ENCODE data around the gene DAAM2.
A peak's percentile ranks its signal among the peaks of the same experiment; 100 is the strongest.

The DAAM2 gene

DNA sequence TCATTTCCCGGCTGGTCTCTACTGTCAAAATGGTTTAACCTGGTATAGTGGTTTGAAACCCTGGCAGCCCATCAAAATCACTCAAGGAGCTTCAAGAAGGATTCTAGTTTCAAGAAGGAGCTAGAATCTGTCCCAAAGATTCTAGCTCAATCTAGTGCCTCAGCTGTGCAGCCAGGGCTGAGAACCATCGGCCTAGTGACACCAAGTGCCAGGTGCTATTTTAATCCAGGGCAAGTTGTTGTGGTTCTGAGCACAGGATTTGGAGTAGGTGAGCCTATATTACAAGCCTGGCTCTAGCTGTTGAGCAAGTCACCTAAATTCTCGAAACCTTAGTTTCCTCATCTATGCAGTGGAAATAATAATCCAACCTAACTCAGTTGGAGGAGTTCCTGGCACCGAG lies 138.4 kb downstream of the DAAM2 start:
- no peaks in the 10 kb centered on the region for H3K27me3 ChIP-seq (ENCODE audit: control insufficient read depth in 2 of 2, insufficient read depth in 2 of 2, low read length in 2 of 2)
- H3K4me1 ChIP-seq (ENCODE audit: control insufficient read depth in 2 of 2, insufficient read depth in 2 of 2, low read length in 2 of 2), result peaks cover 2 to 11% of the 10 kb centered on the region in 2 donors
- H3K9ac ChIP-seq (ENCODE audit: low read depth in 1 of 2, low read length in 2 of 2), result no peak overlapping the region
- peaks cover 2% of the 10 kb centered on the region in 2 donors for H3K36me3 ChIP-seq (ENCODE audit: control insufficient read depth in 2 of 2, insufficient read depth in 2 of 2, low read length in 2 of 2)
- H3K4me3 ChIP-seq (ENCODE audit: low read length in 2 of 2), result no peak overlapping the region
- H3K9me3 ChIP-seq (ENCODE audit: control insufficient read depth in 2 of 2, low read length in 2 of 2), result no peaks in the 10 kb centered on the region
- peak overlapping the region in 1 of 2 donors; percentile 31 for H3K27ac ChIP-seq (ENCODE audit: low read depth in 2 of 2, low read length in 2 of 2)

- H3K4me1 ChIP-seq (ENCODE audit: control insufficient read depth in 2 of 2, insufficient read depth in 2 of 2, low read length in 2 of 2), result peaks cover 2 to 11% of the 10 kb centered on the region in 2 donors
These were observed 139.4 kb downstream of the DAAM2 start for GRCh38 chr6:39931607-39932006.

GRCh38 chr6:39932386-39932910 lies 140.3 kb downstream of the DAAM2 start:
- H3K4me3 ChIP-seq (ENCODE audit: low read length in 2 of 2), result no peak overlapping the region
- peaks cover 3 to 11% of the 10 kb centered on the region in 2 donors for H3K4me1 ChIP-seq (ENCODE audit: control insufficient read depth in 2 of 2, insufficient read depth in 2 of 2, low read length in 2 of 2)
- H3K9ac ChIP-seq (ENCODE audit: low read depth in 1 of 2, low read length in 2 of 2), result no peak overlapping the region

More at GRCh38 chr6:39931607-39932006, 139.4 kb downstream of the DAAM2 start:
- Histone ChIP-seq H3K27me3 (ENCODE audit: control insufficient read depth in 2 of 2, insufficient read depth in 2 of 2, low read length in 2 of 2) (no peaks in the 10 kb centered on the region), H3K36me3 (ENCODE audit: control insufficient read depth in 2 of 2, insufficient read depth in 2 of 2, low read length in 2 of 2) (no peaks in the 10 kb centered on the region), H3K9me3 (ENCODE audit: control insufficient read depth in 2 of 2, low read length in 2 of 2) (no peaks in the 10 kb centered on the region), H3K27ac (ENCODE audit: low read depth in 2 of 2, low read length in 2 of 2) (no peak overlapping the region), H3K4me3 (ENCODE audit: low read length in 2 of 2) (no peak overlapping the region), H3K9ac (ENCODE audit: low read depth in 1 of 2, low read length in 2 of 2) (no peak overlapping the region)

GRCh38 chr6:39933669-39934130 lies 141.5 kb downstream of the DAAM2 start:
- H3K9me3 ChIP-seq (ENCODE audit: control insufficient read depth in 2 of 2, low read length in 2 of 2), result no peaks in the 10 kb centered on the region
- H3K4me1 ChIP-seq (ENCODE audit: control insufficient read depth in 2 of 2, insufficient read depth in 2 of 2, low read length in 2 of 2), result peaks cover 3 to 21% of the 10 kb centered on the region in 2 donors
- no peaks in the 10 kb centered on the region for H3K36me3 ChIP-seq (ENCODE audit: control insufficient read depth in 2 of 2, insufficient read depth in 2 of 2, low read length in 2 of 2)
- H3K27ac ChIP-seq (ENCODE audit: low read depth in 2 of 2, low read length in 2 of 2), result peak overlapping the region; percentile 32 to 59
- H3K27me3 ChIP-seq (ENCODE audit: control insufficient read depth in 2 of 2, insufficient read depth in 2 of 2, low read length in 2 of 2), result no peaks in the 10 kb centered on the region
- H3K4me3 ChIP-seq (ENCODE audit: low read length in 2 of 2), result peak overlapping the region; percentile 69 to 75
- peak overlapping the region; percentile 58 to 66 for H3K9ac ChIP-seq (ENCODE audit: low read depth in 1 of 2, low read length in 2 of 2)

More at GRCh38 chr6:39932386-39932910, 140.3 kb downstream of the DAAM2 start:
- no peak overlapping the region for H3K27ac ChIP-seq (ENCODE audit: low read depth in 2 of 2, low read length in 2 of 2)
- H3K27me3 ChIP-seq (ENCODE audit: control insufficient read depth in 2 of 2, insufficient read depth in 2 of 2, low read length in 2 of 2), result no peaks in the 10 kb centered on the region
- no peaks in the 10 kb centered on the region for H3K9me3 ChIP-seq (ENCODE audit: control insufficient read depth in 2 of 2, low read length in 2 of 2)
- no peaks in the 10 kb centered on the region for H3K36me3 ChIP-seq (ENCODE audit: control insufficient read depth in 2 of 2, insufficient read depth in 2 of 2, low read length in 2 of 2)

GRCh38 chr6:39934131-39934757 lies 142.1 kb downstream of the DAAM2 start, which contains the start of gene MOCS1:
Gene MOCS1 (minus strand): TSS chr6:39934462. CDS start chr6:39934417, 45 bp downstream.
- Histone ChIP-seq H3K4me3 (ENCODE audit: low read length in 2 of 2) (peak within 1 kb of the TSS; percentile 69 to 75), H3K27me3 (ENCODE audit: control insufficient read depth in 2 of 2, insufficient read depth in 2 of 2, low read length in 2 of 2) (no peaks in the 10 kb centered on the region), H3K36me3 (ENCODE audit: control insufficient read depth in 2 of 2, insufficient read depth in 2 of 2, low read length in 2 of 2) (no peaks in the 10 kb centered on the region), H3K4me1 (ENCODE audit: control insufficient read depth in 2 of 2, insufficient read depth in 2 of 2, low read length in 2 of 2) (peaks cover 3 to 21% of the 10 kb centered on the region in 2 donors), H3K27ac (ENCODE audit: low read depth in 2 of 2, low read length in 2 of 2) (peak within 1 kb of the TSS; percentile 32 to 59), H3K9me3 (ENCODE audit: control insufficient read depth in 2 of 2, low read length in 2 of 2) (no peaks in the 10 kb centered on the region), H3K9ac (ENCODE audit: low read depth in 1 of 2, low read length in 2 of 2) (peak within 1 kb of the TSS; percentile 58 to 66)

DNA sequence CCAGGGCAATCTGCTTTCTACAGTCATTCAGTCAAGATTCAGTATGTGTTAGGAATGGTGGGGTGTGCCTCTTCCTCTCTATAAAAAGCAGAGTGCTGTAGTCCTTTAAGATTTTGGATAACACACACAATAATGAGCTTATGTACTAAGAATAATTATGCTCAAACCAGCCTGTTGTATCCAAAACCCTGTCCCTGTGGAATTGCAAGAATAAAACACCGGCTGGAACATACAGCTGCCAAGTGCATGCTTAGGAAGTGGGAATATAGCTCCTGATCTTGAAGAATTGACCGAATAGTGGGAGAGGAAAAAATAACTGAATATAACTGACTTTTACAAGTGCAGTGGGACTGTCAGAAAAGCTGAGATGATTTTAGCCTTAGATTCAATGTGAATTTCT lies 143.1 kb downstream of the DAAM2 start:
- Histone ChIP-seq H3K4me1 (ENCODE audit: control insufficient read depth in 2 of 2, insufficient read depth in 2 of 2, low read length in 2 of 2) (peaks cover 3 to 17% of the 10 kb centered on the region in 2 donors), H3K9me3 (ENCODE audit: control insufficient read depth in 2 of 2, low read length in 2 of 2) (no peaks in the 10 kb centered on the region), H3K27ac (ENCODE audit: low read depth in 2 of 2, low read length in 2 of 2) (no peak overlapping the region), H3K27me3 (ENCODE audit: control insufficient read depth in 2 of 2, insufficient read depth in 2 of 2, low read length in 2 of 2) (no peaks in the 10 kb centered on the region), H3K4me3 (ENCODE audit: low read length in 2 of 2) (no peak overlapping the region), H3K36me3 (ENCODE audit: control insufficient read depth in 2 of 2, insufficient read depth in 2 of 2, low read length in 2 of 2) (no peaks in the 10 kb centered on the region), H3K9ac (ENCODE audit: low read depth in 1 of 2, low read length in 2 of 2) (no peak overlapping the region)

GRCh38 chr6:39936857-39937256 lies 144.7 kb downstream of the DAAM2 start:
- H3K27ac ChIP-seq (ENCODE audit: low read depth in 2 of 2, low read length in 2 of 2), result no peak overlapping the region
- no peak overlapping the region for H3K9ac ChIP-seq (ENCODE audit: low read depth in 1 of 2, low read length in 2 of 2)
- H3K27me3 ChIP-seq (ENCODE audit: control insufficient read depth in 2 of 2, insufficient read depth in 2 of 2, low read length in 2 of 2), result no peaks in the 10 kb centered on the region
- no peak overlapping the region for H3K4me3 ChIP-seq (ENCODE audit: low read length in 2 of 2)
- H3K9me3 ChIP-seq (ENCODE audit: control insufficient read depth in 2 of 2, low read length in 2 of 2), result no peaks in the 10 kb centered on the region
- H3K4me1 ChIP-seq (ENCODE audit: control insufficient read depth in 2 of 2, insufficient read depth in 2 of 2, low read length in 2 of 2), result peaks cover 3 to 10% of the 10 kb centered on the region in 2 donors
- no peaks in the 10 kb centered on the region for H3K36me3 ChIP-seq (ENCODE audit: control insufficient read depth in 2 of 2, insufficient read depth in 2 of 2, low read length in 2 of 2)

GRCh38 chr6:39937686-39938333 lies 145.6 kb downstream of the DAAM2 start:
- Histone ChIP-seq H3K4me1 (ENCODE audit: control insufficient read depth in 2 of 2, insufficient read depth in 2 of 2, low read length in 2 of 2) (peaks cover 3 to 10% of the 10 kb centered on the region in 2 donors), H3K36me3 (ENCODE audit: control insufficient read depth in 2 of 2, insufficient read depth in 2 of 2, low read length in 2 of 2) (no peaks in the 10 kb centered on the region), H3K27ac (ENCODE audit: low read depth in 2 of 2, low read length in 2 of 2) (no peak overlapping the region), H3K4me3 (ENCODE audit: low read length in 2 of 2) (no peak overlapping the region), H3K27me3 (ENCODE audit: control insufficient read depth in 2 of 2, insufficient read depth in 2 of 2, low read length in 2 of 2) (no peaks in the 10 kb centered on the region), H3K9ac (ENCODE audit: low read depth in 1 of 2, low read length in 2 of 2) (no peak overlapping the region), H3K9me3 (ENCODE audit: control insufficient read depth in 2 of 2, low read length in 2 of 2) (no peaks in the 10 kb centered on the region)

GRCh38 chr6:39938773-39939654 lies 146.8 kb downstream of the DAAM2 start:
- Histone ChIP-seq H3K4me3 (ENCODE audit: low read length in 2 of 2) (no peak overlapping the region), H3K4me1 (ENCODE audit: control insufficient read depth in 2 of 2, insufficient read depth in 2 of 2, low read length in 2 of 2) (peaks cover 3 to 10% of the 10 kb centered on the region in 2 donors), H3K9ac (ENCODE audit: low read depth in 1 of 2, low read length in 2 of 2) (no peak overlapping the region)

More at GRCh38 chr6:39938773-39939654, 146.8 kb downstream of the DAAM2 start:
- no peaks in the 10 kb centered on the region for H3K27me3 ChIP-seq (ENCODE audit: control insufficient read depth in 2 of 2, insufficient read depth in 2 of 2, low read length in 2 of 2)
- no peaks in the 10 kb centered on the region for H3K9me3 ChIP-seq (ENCODE audit: control insufficient read depth in 2 of 2, low read length in 2 of 2)
- H3K27ac ChIP-seq (ENCODE audit: low read depth in 2 of 2, low read length in 2 of 2), result no peak overlapping the region
- H3K36me3 ChIP-seq (ENCODE audit: control insufficient read depth in 2 of 2, insufficient read depth in 2 of 2, low read length in 2 of 2), result no peaks in the 10 kb centered on the region
